ENCODE measurements around the gene SMAD6.

DNA sequence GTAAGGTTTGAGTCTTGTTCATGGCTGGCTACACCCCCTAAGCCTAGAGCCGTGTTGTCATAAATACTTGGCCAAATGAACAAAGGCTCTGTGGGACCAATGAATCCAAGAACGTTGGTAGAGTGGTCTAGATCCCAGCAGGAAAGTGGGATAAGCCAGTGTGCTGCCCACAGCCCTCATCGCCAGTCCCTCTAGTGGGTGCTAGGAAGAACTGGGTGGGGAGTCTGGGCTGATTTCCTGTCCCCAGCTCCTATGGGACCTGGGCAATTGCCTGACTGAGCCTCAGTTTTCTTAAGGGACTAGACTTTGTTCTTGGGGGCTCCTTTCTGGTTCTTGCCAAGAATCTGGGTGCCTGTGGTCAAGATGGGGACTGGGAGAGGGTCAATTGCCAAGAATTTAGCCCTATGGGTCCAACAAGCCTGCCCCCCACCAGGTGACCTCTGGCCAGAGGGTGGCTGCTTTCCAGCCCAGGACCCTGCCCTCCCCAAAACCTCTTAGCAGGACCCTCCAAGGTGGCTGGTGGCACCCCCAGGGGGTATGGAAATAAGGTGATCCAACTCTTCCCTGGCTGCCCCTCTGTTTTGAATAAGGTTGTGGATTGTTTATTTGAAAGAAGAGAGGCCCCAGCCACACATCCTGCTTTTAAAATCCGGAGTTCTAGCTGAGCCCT, 42.7 kb downstream of the SMAD6 start:
- TF ChIP-seq EZH2 (optimal IDR thresholded peaks at IDR 0.05; ENCODE audit: low read depth, low read length): no peak
- TF ChIP-seq EZH2phosphoT487 (IDR thresholded peaks at IDR 0.05; ENCODE audit: low read length): no peak
- no peak for TF ChIP-seq CTCF (IDR thresholded peaks at IDR 0.05; ENCODE audit: low read length)

Data from MM.1S (cell line).